A673 (cell line): Measurements from ENCODE around the gene TUBGCP3.

Source experiments
- CTCF ChIP-seq: fragments of 300-800, 200-600 bp; sonication (generic); conservative IDR thresholded peaks from 2 replicates; pipeline ENCODE4 v1.5.1; 2017; ENCODE audit warnings: low read depth, mild to moderate bottlenecking, antibody characterized with exemption, low read length, moderate library complexity, mixed read lengths
- EZH2 ChIP-seq: fragments of 200-600 bp; sonication (generic); IDR thresholded peaks from 2 replicates; pipeline ENCODE4 v1.6.1; 2017; ENCODE audit warnings: borderline replicate concordance, low read depth, mild to moderate bottlenecking, mixed read lengths, antibody characterized with exemption, low read length; ENCODE audit not compliant: poor library complexity, severe bottlenecking

- no peak for TF ChIP-seq EZH2
- TF ChIP-seq CTCF, result no peak
These were observed 98.8 kb downstream of the TUBGCP3 start for GRCh38 chr13:112489199-112489598.
